ENCODE results near the gene PEX11G.

DNA sequence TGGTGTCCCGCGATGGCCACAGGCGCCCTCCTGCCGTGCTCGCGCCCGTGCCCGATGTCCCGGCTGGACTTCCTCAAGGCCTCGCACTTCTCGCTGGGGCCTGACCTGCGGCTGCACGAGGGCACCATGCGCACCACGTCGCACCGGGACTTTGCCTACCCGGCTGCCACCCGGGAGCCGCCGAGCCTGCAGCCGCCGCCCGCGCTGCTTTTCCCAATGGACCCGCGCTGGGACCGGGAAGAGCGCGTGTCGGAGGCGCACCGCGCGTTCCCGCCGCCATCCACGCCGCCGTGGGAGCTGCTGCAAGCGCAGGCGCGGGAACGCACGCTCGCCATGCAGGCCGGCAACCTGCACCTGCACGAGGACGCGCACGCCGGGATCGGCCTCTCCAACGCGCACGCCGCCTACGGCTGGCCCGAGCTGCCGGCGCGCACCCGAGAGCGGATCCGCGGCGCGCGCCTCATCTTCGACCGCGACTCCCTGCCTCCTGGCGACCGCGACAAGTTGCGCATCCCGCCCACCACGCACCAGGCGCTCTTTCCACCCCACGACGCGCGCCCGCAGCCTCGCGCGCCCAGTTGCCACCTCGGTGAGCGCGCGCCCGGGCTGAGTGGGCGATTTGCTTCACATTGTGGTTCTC is 12.1 kb upstream of the PEX11G start:
- TF ChIP-seq, protein P1, sequence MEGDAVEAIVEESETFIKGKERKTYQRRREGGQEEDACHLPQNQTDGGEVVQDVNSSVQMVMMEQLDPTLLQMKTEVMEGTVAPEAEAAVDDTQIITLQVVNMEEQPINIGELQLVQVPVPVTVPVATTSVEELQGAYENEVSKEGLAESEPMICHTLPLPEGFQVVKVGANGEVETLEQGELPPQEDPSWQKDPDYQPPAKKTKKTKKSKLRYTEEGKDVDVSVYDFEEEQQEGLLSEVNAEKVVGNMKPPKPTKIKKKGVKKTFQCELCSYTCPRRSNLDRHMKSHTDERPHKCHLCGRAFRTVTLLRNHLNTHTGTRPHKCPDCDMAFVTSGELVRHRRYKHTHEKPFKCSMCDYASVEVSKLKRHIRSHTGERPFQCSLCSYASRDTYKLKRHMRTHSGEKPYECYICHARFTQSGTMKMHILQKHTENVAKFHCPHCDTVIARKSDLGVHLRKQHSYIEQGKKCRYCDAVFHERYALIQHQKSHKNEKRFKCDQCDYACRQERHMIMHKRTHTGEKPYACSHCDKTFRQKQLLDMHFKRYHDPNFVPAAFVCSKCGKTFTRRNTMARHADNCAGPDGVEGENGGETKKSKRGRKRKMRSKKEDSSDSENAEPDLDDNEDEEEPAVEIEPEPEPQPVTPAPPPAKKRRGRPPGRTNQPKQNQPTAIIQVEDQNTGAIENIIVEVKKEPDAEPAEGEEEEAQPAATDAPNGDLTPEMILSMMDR (IDR thresholded peaks at IDR 0.05): peak in 2 of 5 experiments; percentile 26 to 40
- TF ChIP-seq POLR2A (IDR thresholded peaks at IDR 0.05): no peak

All from transverse colon (tissue), 3 donors.